ENCODE results near the gene S100A4.
A peak's percentile ranks its signal among the peaks of the same experiment; 100 is the strongest.

The S100A4 gene

GRCh38 chr1:153547560-153548551 is 2.2 kb upstream of the S100A4 start:
- no peak for DNase-seq (ENCODE audit: low read depth)

GRCh38 chr1:153546796-153547559 is 1.4 kb upstream of the S100A4 start:
- DNase-seq (ENCODE audit: low read depth) = no peak

GRCh38 chr1:153546371-153546770 is 765 bp upstream of the S100A4 start:
- no peak for DNase-seq (ENCODE audit: low read depth)

GRCh38 chr1:153544453-153545066 is 1.0 kb downstream of the S100A4 start:
- no peak for DNase-seq (ENCODE audit: low read depth)

GRCh38 chr1:153543736-153544135 is 1.9 kb downstream of the S100A4 start:
- no peak for DNase-seq (ENCODE audit: low read depth)

GRCh38 chr1:153542956-153543711 is 2.5 kb downstream of the S100A4 start:
- no peak for DNase-seq (ENCODE audit: low read depth)

GRCh38 chr1:153541641-153542590 is 3.7 kb downstream of the S100A4 start:
- DNase-seq (ENCODE audit: low read depth) = no peak

GRCh38 chr1:153540394-153541361 is 4.9 kb downstream of the S100A4 start, which contains the start of gene S100A5:
S100A5 (minus strand) TSS chr1:153540934; CDS start chr1:153540191, 743 bp downstream.
- peak; percentile 38 for DNase-seq (ENCODE audit: low read depth)

GRCh38 chr1:153539395-153540093 is 6.1 kb downstream of the S100A4 start:
- DNase-seq (ENCODE audit: low read depth) = no peak

GRCh38 chr1:153538315-153538821 is 7.2 kb downstream of the S100A4 start:
- DNase-seq (ENCODE audit: low read depth) = no peak

GRCh38 chr1:153537376-153537730 is 8.3 kb downstream of the S100A4 start:
- no peak for DNase-seq (ENCODE audit: low read depth)

GRCh38 chr1:153536671-153537375 is 8.8 kb downstream of the S100A4 start:
- no peak for DNase-seq (ENCODE audit: low read depth)

GRCh38 chr1:153536012-153536670 is 9.5 kb downstream of the S100A4 start:
- peak; percentile 80 for DNase-seq (ENCODE audit: low read depth)

- DNase-seq (ENCODE audit: low read depth) = no peak
Observed at GRCh38 chr1:153535242-153536011, 10.2 kb downstream of the S100A4 start, which contains the start of gene S100A6. S100A6 (minus strand) TSS chr1:153535991; CDS start chr1:153535339, 652 bp downstream.

- DNase-seq (ENCODE audit: low read depth) = no peak
Observed at GRCh38 chr1:153534925-153535241, 10.7 kb downstream of the S100A4 start.

- no peak for DNase-seq (ENCODE audit: low read depth)
Observed at GRCh38 chr1:153534226-153534924, 11.2 kb downstream of the S100A4 start.
